NK-92 (cell line): ENCODE results near the gene DIP2C.

Experiments used
- DNase-seq: peaks from one replicate; lab custom pipeline; 2025; ENCODE audit not compliant: unreplicated experiment; lab: John Stamatoyannopoulos, UW

DIP2C gene

DNA sequence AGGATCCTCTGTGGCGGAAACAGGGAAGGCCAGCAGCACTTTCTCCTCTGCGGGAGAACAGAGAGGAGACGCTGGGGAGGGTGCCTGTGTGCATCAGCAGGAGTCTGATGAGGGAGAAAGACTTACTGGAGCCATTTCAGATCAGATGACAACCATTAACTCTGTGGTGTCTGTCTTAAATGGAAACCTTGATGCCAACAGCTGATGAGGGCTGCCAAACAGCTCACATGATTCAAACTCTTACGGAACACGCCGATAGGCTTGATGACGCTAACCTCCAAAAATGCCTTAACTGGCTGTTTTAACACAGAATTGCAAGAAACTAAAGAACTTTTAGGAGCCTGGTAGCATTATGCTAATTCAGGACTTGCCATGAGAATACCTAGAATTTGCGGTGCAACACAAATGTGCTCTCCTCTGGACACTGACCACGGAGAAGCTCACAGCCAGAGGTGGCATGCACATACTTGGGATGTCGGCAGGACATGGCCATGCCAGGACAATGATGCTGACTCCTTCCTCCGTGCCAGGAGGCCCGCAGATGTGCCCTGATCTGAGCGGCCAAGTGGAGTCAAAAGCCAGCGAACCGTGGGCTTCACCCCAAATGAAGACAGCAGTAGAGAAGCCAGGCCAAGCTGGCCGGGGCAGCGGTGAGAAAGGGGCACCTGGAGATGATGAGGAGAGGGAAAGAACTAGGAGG is 399.3 kb downstream of the DIP2C start:
- DNase-seq, result no peak

DNA sequence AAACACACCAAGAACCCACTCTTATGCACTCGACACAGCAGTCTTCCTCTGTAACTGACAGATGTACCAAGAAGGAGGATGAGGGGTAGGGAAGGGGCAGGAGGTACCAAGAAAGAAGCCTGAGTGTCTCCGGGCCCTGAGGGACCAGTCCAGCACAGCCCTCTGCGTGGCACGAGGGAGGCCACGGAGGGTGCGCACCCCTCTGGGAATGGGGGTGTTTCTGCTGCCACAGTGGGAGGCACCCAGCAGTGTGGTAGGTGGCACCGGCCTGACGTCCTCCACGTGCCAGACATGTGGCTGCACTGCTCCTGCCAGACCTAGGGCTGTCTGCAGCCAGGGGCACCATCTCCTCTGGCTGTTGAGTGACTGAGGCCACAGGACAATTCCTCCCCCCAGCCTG is 399.9 kb downstream of the DIP2C start:
- no peak for DNase-seq

DNA sequence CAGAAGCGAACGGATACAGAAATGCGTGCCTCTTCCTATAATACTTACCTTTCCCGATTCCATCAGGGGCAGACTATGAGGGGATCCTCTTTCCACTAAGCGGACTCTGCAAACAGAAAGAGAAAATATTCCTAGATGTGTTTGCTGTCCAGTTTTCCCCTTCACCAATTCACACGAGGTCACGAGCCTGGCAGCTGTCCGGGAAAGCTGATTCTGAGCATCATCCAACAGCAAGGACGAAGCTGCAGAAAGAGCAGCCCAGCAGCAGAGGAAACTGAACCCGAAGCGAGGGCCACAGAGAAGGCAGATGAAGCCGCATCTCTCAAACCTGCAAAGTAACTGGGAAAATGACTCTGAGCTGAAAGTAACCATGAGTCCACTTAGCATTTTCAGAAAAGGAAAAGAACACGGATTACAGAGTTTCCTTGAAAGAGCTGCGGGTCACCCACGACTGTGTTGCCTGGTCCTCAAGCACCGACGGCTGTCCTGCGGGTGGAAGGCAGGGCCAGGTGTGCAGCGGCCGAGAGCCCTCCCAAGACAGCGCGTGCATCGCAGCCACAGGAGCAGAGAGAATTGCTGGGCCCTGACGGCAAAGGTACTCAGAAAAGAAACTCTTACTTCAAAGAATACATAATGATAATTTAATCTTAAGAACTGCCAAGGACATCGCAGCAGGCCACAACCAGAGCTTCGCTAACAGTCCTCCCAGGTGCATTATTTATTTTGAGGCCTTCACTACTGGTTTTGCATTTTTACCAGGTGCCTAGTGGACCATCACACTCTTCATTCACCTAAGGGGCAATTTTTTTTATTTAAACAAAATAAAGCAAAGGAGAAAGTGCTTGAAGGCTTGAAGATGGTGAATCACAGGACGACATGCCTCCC is 400.9 kb downstream of the DIP2C start:
- DNase-seq, result no peak

DNA sequence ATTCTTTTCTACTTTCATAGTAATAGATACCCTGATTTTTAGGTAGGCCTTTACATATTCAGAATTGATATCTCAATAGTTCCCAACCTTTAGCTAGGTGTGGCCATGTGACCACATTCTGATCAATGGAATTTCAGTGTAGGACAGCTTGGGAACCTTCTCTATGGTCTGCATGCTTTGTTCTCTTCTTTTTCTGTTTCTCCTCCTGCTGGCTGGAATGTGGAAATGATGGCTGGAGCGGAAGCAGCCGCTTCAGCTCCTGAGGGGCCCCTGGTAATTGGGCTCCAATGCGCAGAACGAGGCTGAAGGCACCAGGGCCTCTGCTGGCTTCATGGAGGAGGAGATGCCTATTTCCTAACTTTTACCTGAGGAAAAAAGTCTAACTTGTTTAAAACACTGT is 401.7 kb downstream of the DIP2C start:
- DNase-seq, result no peak

DNA sequence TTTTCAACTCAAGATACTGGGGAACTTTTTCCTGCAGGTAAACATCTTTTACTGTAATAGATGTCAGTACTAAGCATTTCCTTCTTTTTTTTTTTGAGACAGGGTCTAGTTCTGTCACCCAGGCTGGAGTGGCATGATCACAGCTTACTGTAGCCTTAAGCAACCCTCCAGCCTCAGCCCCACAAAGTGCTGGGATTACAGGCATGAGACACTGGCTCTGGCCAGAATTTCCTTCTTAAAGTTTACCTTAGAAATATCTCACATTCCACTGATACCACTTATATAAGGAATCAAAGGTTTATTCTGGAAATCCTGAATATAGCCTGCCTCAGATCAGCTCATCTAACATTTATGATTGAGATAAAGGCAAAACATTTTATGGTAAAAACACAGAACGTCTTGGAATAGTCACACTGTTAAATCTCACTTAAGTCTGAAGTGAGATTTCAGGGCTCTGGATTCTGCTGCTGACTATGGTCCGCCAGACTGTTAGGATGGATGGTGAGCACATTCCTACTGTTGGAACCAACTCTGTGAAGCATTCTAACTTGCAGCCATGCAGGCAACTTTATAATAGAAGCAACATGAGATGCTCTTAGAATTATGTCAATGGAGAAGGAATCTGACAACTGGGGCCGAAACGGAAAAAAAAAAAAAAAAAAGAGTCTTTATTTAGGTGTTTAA is 402.3 kb downstream of the DIP2C start:
- DNase-seq, result no peak

DNA sequence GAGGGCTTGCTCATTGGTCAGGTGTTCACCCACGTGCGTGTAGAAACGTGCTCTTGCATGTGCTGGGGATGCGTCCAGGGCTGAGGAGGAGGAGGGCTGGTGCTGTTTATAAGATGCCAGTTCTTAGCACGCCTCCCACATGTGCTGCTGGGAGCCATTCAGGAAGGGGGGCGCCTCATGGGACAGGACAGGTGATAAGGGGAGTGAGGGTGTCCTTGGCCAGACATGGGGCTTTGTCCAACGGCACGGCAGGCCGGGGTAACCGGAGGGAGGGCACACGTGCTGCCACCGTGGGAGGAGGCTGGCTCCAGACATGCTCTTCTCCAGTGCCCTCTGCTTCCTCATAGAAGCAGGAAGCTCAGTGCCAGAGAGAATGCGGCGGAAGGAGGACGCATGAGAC is 404.3 kb downstream of the DIP2C start:
- no peak for DNase-seq

DNA sequence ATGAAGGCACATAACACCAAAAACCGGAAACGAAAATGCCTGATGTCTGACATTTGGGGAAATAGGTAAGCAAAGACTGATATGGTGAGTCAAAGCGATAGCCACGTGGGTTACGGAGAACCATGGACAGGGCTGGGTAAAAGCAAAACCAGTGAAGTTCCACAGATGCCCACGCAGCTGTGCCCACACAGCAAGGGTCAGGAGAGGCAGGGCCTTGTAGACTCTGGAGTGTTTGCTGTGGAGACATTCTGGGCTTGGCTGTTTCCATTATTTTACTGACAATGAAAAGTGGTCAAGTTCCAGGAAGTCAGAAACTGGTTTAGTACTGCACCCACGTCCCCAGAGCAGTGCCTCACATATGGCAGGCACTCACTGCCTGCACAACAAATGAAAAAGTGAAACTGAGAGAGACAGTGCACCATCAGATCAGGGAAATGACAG is 405.5 kb downstream of the DIP2C start:
- DNase-seq, result no peak

DNA sequence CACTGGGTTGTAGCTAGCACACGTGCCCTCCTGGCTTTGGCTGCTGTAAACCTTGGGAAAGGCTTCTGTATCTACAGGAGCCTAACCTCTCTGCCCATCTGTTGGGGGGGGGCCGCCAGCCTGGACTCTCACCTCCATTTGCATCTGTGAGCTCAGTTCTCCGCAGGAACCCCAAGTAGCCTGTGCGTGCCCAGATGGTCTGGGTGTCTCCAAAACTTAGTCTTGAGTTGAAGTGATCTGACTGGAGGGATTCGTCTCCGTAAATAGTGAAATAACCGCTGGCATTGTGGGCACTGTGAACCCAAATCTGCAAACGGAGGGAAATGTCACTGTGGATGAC is 406.4 kb downstream of the DIP2C start:
- DNase-seq, result no peak

DNA sequence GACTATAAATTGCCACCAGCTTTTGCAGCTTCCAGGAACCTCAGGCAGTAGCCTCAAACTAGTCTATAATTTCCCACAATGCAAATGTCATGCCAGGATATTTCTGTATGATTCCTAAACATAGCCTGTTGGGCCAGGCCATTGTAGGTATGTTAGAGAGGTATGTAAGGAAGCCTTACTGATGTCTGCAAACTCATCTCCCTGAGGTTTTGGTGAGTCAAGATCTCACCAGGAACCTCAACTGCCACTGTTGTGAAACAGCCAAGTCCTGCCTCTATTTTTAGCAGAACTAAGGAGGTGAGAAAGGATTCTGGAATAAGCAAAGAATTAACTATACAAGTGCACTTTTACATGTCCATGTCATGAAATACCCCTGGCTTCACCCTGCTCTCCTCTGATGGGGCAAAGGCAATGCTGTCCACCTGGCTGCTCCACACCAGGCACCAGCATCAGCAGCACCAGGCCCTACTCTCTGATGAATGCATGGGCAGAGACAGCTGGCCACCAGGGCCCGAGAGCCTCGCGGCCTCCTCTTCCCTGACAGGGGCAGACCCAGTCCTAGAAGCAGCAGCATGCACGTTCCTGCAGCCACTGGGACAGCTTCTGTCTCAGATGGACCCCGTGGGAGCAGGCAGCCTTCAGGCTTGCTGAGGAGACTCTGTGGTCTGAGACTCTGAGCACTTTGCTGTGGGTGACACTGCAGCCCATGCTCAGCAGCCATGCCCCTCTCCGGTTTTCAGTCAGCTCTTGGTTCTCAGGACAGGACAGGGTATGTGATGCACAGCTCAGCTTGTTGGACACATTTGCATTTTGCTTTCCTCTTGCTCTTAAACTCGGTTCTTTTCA is 407.0 kb downstream of the DIP2C start:
- DNase-seq, result no peak

DNA sequence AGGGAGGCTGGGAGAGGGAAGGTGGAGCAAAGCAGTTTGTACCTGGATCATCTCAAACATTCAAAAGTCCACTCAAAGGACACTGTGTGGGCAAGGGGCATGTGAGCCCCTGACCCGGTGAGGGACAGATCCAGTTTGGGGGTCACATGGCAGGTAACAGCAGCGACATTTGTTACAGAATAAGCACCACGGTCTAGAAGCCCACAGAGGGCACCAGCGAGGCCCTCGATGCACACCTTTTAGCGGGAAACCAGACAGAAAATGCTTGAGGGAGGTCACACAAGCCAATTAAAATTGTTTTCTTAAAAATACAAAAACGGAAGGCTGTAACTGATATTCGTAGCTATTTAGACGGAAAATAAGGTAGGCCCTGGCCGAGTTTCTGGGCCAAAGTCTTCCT is 409.8 kb downstream of the DIP2C start:
- DNase-seq, result no peak

DNA sequence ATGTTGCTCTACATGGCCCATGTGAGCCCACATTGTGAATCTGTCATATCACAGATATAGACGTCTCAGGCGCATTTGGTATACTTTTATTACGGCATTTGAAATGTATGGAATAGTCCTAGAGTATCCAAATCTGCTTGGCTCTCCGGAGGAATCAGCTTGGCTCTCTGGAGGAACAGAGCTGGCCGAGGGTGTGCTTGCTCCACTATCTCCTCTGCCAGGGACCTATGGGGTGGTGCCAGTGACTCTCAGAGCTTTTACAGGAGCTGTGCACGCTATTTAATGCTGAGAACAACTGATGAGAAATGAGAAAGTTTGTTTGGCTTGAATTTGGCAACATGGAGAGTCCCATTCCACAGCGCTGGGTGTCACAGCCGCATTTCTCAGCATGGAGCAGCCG is 410.2 kb downstream of the DIP2C start:
- DNase-seq, result no peak

DNA sequence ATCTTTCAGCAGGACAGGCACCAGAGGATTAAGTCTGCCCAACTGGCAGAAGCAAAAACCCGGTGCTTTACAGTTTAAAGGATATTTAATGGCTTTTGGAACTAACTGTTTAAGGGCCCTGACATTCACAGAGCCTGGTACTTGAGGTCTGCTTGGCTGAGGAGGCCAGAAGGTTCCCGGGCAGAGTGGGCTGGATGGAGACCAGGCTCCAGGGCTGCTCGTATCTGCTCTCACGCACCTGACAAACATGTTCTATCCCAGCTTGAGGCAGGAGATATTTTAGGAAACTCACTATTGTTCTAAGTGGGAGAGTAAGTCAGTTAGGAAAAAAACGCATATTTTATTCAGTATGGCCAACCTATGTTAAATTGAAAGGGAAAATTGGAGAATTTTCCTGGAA is 410.8 kb downstream of the DIP2C start:
- no peak for DNase-seq

DNA sequence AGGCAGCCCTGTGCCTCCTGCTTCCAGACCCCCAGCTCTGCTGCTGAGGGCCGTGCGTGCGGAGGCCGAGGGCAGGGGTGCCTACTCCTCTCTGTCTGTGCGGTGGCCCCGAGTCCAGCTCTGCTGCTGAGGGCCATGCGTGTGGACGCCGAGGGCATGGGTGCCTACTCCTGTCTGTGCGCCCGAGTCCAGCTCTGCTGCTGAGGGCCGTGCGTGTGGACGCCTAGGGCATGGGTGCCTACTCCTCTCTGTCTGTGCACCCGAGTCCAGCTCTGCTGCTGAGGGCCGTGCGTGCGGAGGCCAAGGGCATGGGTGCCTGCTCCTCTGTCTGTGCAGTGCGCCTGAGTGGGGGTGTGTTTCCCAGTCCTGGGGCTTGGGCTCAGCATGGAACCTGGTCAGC is 411.5 kb downstream of the DIP2C start:
- no peak for DNase-seq

DNA sequence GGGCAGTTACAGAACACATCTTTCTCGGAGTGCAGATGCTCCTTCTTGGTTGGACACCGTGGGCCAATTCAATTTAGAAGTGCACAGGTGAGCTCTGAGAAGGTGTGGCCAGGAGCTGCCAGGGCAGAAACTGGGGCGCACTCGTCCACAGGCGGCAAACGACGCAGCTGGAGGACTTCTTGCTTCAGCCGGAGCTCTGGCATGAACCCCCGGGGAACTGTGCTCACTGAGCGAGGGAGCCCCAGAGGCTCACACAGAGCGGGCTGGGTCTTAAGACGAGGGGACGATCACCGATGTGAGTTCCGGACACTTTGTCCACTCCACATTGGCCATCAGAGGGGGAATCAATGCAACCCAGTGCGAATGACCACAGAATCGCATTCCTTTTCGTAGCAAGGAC is 413.8 kb downstream of the DIP2C start:
- DNase-seq, result no peak

DNA sequence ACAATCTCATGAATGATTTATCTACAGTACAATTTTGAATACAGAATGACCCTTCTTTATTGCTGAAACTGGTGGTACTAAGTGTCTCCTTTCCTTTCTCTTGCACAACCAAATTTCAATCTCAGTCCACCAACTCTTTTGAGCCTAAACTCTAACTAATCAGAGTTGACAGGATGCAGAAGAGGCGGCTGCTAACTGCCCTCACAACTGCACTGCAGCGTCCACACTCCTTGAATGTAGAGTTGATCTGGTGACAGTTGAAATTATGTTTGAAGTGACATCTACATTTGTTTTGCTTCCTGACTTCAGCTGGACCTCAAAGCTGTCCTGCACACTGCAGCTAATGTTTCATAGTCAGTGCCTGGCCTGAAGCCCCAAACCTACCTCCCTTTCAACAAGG is 414.6 kb downstream of the DIP2C start:
- DNase-seq, result no peak

DNA sequence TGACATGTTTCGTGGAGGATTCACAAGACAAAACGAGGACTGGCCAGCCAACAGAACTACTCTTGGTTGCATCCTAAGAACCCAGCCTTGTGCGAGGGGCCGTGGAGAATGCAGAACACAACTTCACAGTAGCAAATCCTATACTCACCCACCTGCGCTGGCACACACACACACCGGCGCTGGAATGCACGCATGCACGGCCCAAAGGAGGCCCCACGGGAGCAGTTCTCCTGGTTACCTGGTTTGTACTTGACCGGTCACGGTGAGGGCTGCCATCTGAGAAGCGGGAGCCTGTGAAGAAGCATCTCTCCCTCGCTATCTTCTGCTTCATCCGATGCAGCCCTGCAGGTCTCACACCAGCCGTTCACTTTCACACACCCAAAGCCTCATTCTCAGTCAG is 416.4 kb downstream of the DIP2C start:
- no peak for DNase-seq

DNA sequence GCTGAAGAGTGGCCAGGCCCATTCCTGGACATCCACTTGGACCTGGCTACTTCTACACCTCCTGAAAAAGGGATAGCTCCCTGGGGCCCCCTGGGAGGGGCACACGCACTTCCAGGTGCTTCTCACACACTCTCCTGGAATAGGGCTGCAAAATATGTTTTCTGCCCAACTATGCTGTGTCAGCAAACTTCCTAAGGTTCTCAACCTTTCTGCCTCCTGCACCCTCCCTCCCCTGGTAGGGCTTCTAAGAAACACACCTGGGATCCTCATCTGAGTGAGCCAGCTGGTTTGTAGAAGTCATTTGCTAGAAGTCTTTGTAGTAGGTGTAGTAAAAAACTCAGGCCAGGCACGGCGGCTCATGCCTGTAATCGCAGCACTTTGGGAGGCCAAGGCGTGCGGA is 417.7 kb downstream of the DIP2C start:
- no peak for DNase-seq

DNA sequence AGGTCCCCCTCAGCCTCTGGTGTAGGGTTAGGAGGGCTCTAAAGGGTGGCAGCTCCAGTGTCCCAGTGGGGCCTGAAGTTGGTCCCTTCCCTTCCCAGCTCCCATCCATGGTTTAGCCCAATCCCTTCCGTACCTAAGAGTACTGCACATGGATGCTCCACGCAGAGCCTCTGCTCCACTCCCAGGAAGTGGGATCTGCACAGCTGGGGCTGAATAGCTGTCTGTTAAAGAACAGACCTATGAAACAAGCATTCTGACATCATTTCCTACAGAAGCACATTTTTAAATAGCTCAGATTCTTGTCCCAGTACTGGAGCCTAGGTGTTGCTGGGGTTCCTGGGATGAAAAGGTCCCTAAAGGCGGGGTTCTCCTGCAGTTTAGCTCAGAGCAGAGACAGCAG is 418.3 kb downstream of the DIP2C start:
- no peak for DNase-seq

DNA sequence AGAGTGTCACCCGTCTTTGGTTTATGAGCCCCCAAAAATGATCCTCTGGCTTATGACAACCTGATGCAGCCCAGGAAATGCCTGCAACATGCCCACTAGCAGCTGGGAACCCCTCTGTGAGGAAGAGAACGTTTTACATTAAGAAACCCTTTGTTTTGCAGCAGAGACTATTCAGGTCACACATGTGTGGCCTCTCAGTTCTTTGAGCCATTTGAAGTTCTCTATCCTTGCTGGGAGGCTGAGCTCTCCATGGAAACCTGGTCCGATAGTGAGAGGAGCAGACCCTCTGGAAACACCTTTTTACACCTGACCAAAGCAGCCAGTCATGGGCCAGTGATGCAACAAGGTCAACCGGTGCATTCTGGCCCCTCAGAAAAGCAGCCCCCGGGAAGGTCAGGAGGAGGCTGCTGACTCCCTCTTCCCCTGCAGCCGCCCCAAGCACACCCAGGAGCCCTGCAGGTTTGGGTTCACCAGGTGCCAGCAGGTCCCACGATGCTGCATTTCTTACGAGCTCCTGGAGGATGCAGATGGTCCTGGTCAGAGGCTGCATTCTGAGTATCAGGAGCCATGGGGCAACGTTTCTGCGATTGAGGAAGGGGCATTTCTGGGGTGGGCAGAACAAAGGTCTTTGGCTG is 419.9 kb downstream of the DIP2C start:
- no peak for DNase-seq

DNA sequence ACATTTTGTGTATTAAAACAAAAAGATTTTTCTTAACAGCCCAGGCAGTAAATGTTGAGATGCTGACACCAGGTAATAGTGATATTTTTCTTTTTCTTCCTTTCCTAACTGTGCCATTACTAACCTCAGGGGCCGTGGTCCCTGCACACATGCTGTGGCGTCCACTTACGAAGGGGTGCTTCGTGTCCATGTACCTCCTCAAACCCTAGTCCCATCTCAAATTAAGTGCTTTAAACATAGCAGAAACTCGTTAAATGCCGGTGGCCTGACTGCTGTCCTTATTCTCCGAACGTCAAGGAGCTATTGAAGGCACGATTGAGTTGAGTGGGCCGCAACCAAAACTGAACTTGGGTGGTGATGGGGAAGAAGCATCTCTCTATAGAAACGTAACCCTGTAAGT is 421.8 kb downstream of the DIP2C start:
- no peak for DNase-seq

DNA sequence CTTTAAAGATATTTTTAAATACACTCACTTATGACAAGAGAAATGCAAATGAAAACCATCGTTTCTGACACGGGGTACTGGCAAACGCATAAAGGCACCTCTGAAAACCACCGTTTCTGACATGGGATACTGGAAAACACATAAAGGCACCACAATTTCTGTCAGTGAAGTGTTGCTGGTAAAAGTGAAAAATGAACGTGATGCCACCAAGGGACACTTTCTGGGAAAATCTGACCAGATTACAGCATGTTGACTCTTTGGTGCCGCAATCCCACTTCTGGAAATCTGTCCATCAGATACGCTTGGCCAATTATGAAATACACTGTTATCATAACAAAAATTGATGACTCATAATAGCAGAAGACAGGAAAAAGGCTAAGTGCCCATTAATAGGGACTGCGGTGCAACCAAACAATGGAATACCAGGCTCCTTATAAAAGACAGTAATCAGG is 422.5 kb downstream of the DIP2C start:
- no peak for DNase-seq
